Suprapubic skin (tissue), 4 donors: ENCODE data around the gene GTF2IRD1. TPM values are rescaled to one million over a fixed set of nuclear protein-coding genes. Genes with fewer than 3 reads are reported as not detected.
"Not testable (repeated sequence)": the region's sequence is repeated elsewhere in the genome, so short reads cannot be mapped to it uniquely, and the experiment has no call there.

Experiments used
- DNase-seq, 2 donors: peaks; one replicate each; pipeline ENCODE4 v3.0.0-alpha.2; 2019; ENCODE audit warnings: low spot score in 2 of 2
- H3K27ac ChIP-seq: fragments of 200-600 bp; sonication (generic); one replicate; pipeline ENCODE4 v1.5.1; 2019
- H3K27me3 ChIP-seq: fragments of 200-600 bp; sonication (generic); one replicate; pipeline ENCODE4 v1.5.1; 2019
- H3K36me3 ChIP-seq: fragments of 200-600 bp; sonication (generic); one replicate; pipeline ENCODE4 v1.5.1; 2019
- H3K4me1 ChIP-seq: fragments of 200-600 bp; sonication (generic); one replicate; pipeline ENCODE4 v1.5.1; 2019
- H3K4me3 ChIP-seq: fragments of 200-600 bp; sonication (generic); one replicate; pipeline ENCODE4 v1.5.1; 2019; ENCODE audit warnings: mild to moderate bottlenecking
- H3K9me3 ChIP-seq: fragments of 200-600 bp; sonication (generic); one replicate; pipeline ENCODE4 v1.5.1; 2019
- CTCF ChIP-seq, 2 donors: fragments of 200-600 bp in 1 of 2; fragments of 450-650 bp in 1 of 2; sonication (generic) in 1 of 2; IDR thresholded peaks; one replicate each; pipeline ENCODE4 v1.5.1; 2016 to 2019; ENCODE audit warnings: antibody characterized with exemption in 2 of 2, mild to moderate bottlenecking in 1 of 2, moderate library complexity in 1 of 2
- EP300 ChIP-seq: sonication (generic); formaldehyde crosslinking; IDR thresholded peaks from one replicate; pipeline ENCODE4 v1.6.1; 2017; ENCODE audit warnings: antibody characterized with exemption
- POLR2A ChIP-seq, 2 donors: fragments of 450-650 bp; IDR thresholded peaks; one replicate each; pipeline ENCODE4 v1.6.1; 2017; ENCODE audit warnings: antibody characterized with exemption in 2 of 2, mild to moderate bottlenecking in 2 of 2, moderate library complexity in 2 of 2
- POLR2AphosphoS5 ChIP-seq, 3 donors: sonication (generic); formaldehyde crosslinking; IDR thresholded peaks; one replicate each; pipeline ENCODE4 v1.6.1; 2017; ENCODE audit warnings: antibody characterized with exemption in 3 of 3
- WGBS: methylation state at CpG from one replicate; pipeline ENCODE4 v1.1.5; 2018; 5-methylcytosine and 5-hydroxymethylcytosine counted together
- total RNA-seq, 4 donors: library from RNA; depleted of rRNA; stranded (reverse); fragments of >200 nt; gene quantifications; one replicate each; pipeline ENCODE4 v1.1.0, GENCODE V29; 2016

GTF2IRD1 gene
- total RNA-seq, 4 donors from 2014 or later = 23.1 to 41.2 (median 25.0) TPM

- H3K4me3 ChIP-seq = no peak overlapping the region
- H3K27ac ChIP-seq = no peak overlapping the region
- H3K9me3 ChIP-seq = no peaks in the 10 kb centered on the region
- no peaks in the 10 kb centered on the region for H3K36me3 ChIP-seq
- no peak for DNase-seq
- TF ChIP-seq POLR2A (IDR thresholded peaks at IDR 0.05) (no peak), EP300 (no peak), POLR2AphosphoS5 (IDR thresholded peaks at IDR 0.05) (no peak), CTCF (IDR thresholded peaks at IDR 0.05) (no peak)
- no peaks in the 10 kb centered on the region for H3K27me3 ChIP-seq
- 97% methylated on average over 2 of the region's 2 CpGs for whole genome bisulfite sequencing
- H3K4me1 ChIP-seq = no peaks in the 10 kb centered on the region
These were observed 15.4 kb upstream of the GTF2IRD1 start for GRCh38 chr7:74438327-74438726.

GRCh38 chr7:74439541-74439940, 14.2 kb upstream of the GTF2IRD1 start:
- 93% methylated on average over 4 of the region's 4 CpGs for WGBS
- no peaks in the 10 kb centered on the region for H3K27me3 ChIP-seq
- no peak overlapping the region for H3K27ac ChIP-seq
- DNase-seq = no peak
- H3K4me1 ChIP-seq = no peaks in the 10 kb centered on the region
- TF ChIP-seq POLR2A (IDR thresholded peaks at IDR 0.05) (no peak), POLR2AphosphoS5 (IDR thresholded peaks at IDR 0.05) (no peak), CTCF (IDR thresholded peaks at IDR 0.05) (no peak), EP300 (no peak)
- no peak overlapping the region for H3K4me3 ChIP-seq
- H3K36me3 ChIP-seq = no peaks in the 10 kb centered on the region
- H3K9me3 ChIP-seq = no peaks in the 10 kb centered on the region

- H3K36me3 ChIP-seq, H3K4me3 ChIP-seq, DNase-seq, H3K27me3 ChIP-seq, H3K4me1 ChIP-seq, H3K9me3 ChIP-seq, H3K27ac ChIP-seq: not testable (repeated sequence)
- 99% methylated on average over 3 of the region's 3 CpGs for WGBS
These were observed 13.6 kb upstream of the GTF2IRD1 start for GRCh38 chr7:74440143-74440542.

- TF ChIP-seq CTCF (IDR thresholded peaks at IDR 0.05) (no peak), EP300 (no peak), POLR2A (IDR thresholded peaks at IDR 0.05) (no peak), POLR2AphosphoS5 (IDR thresholded peaks at IDR 0.05) (no peak)
- DNase-seq = no peak
- no peaks in the 10 kb centered on the region for H3K36me3 ChIP-seq
These were observed 11.9 kb upstream of the GTF2IRD1 start for GRCh38 chr7:74441801-74442200.

GRCh38 chr7:74443543-74444247, 10.0 kb upstream of the GTF2IRD1 start:
- Histone ChIP-seq H3K4me1 (no peaks in the 10 kb centered on the region), H3K27ac (no peak overlapping the region), H3K4me3 (no peak overlapping the region), H3K27me3 (no peaks in the 10 kb centered on the region), H3K36me3 (no peaks in the 10 kb centered on the region), H3K9me3 (no peaks in the 10 kb centered on the region)
- WGBS = 80% methylated on average over 21 of the region's 21 CpGs
- DNase-seq = no peak
- TF ChIP-seq POLR2AphosphoS5 (IDR thresholded peaks at IDR 0.05) = no peak
- TF ChIP-seq POLR2A (IDR thresholded peaks at IDR 0.05) = no peak
- TF ChIP-seq EP300 = no peak
- TF ChIP-seq CTCF (IDR thresholded peaks at IDR 0.05) = no peak

More at GRCh38 chr7:74441801-74442200, 11.9 kb upstream of the GTF2IRD1 start:
- 57% methylated on average over 10 of the region's 10 CpGs for WGBS
- Histone ChIP-seq H3K27ac (no peak overlapping the region), H3K4me1 (no peaks in the 10 kb centered on the region), H3K9me3 (no peaks in the 10 kb centered on the region), H3K4me3 (no peak overlapping the region), H3K27me3 (no peaks in the 10 kb centered on the region)

GRCh38 chr7:74449144-74449543, 4.6 kb upstream of the GTF2IRD1 start:
- H3K36me3 ChIP-seq = no peaks in the 10 kb centered on the region
- 93% methylated on average over 4 of the region's 4 CpGs for WGBS
- H3K9me3 ChIP-seq = no peaks in the 10 kb centered on the region
- DNase-seq = no peak
- no peaks in the 10 kb centered on the region for H3K27me3 ChIP-seq
- no peak overlapping the region for H3K27ac ChIP-seq
- peaks cover 15% of the 10 kb centered on the region for H3K4me1 ChIP-seq
- TF ChIP-seq EP300 = no peak
- no peak for TF ChIP-seq CTCF (IDR thresholded peaks at IDR 0.05)
- TF ChIP-seq POLR2AphosphoS5 (IDR thresholded peaks at IDR 0.05) = no peak
- TF ChIP-seq POLR2A (IDR thresholded peaks at IDR 0.05) = no peak
- no peak overlapping the region for H3K4me3 ChIP-seq
